ENCODE results near the gene TMEM232.
A peak's percentile ranks its signal among the peaks of the same experiment; 100 is the strongest.
"Not testable (repeated sequence)": the region's sequence is repeated elsewhere in the genome, so short reads cannot be mapped to it uniquely, and the experiment has no call there.

TMEM232 gene

DNA sequence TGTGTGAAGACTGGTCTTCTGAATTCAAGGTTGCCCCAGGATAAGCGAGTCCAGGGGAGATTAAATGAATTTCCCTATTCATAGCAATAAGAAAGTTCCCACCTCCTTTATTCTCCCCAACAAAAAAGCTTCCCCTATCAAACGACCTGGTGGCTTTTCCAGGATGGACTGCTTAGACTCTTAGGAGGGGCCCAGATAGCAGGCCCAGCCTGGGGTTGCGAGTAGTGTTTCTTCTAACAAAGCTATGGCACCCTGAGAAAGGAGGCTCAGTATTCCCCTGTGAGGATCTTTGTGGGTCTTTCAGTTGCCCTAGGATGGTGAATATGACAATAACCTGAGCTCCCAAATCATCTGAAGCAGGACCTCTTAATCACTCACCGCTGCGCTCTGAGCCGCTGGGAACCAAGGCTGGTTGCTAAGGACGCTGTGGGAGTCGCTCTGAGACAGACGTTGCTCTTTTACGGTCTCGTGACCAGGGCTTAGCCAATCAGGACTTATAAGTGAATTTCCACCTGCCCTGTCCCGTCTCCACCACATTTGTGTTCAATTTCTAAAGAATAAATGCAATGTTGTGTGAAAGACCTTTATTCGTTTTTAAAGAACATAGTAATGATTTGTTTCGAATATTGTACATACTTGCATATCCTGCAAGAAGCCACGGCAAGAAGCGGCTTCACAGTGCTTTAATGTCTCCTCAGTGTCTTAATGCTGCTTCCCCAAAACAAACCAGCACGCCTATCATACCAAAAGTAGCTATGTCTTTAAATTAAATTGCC lies at the start of gene TMEM232:
Gene TMEM232 (minus strand): TSS at position 423 of the 776 bp plus-strand sequence. CDS start 59,319 bp downstream, outside the sequence.
- peak; percentile 46 for DNase-seq

DNA sequence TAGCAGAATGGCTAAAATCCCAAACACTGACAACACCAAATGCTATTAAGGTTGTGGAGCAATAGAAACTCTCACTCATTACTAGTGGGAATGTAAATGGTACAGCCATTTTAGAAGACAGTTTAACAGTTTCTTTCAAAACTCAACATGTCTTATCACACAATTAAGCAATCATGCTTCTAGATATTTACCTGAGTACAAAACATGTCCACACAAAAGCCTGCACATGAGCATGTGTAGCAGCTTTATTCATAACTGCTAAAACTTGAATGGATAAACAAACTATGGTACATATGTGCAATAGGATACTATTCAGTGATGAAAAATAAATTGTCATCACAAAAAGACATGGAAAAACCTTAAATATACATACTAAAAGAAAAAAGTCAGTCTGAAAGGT lies 43.8 kb upstream of the TMEM232 start:
- no peak for DNase-seq

DNA sequence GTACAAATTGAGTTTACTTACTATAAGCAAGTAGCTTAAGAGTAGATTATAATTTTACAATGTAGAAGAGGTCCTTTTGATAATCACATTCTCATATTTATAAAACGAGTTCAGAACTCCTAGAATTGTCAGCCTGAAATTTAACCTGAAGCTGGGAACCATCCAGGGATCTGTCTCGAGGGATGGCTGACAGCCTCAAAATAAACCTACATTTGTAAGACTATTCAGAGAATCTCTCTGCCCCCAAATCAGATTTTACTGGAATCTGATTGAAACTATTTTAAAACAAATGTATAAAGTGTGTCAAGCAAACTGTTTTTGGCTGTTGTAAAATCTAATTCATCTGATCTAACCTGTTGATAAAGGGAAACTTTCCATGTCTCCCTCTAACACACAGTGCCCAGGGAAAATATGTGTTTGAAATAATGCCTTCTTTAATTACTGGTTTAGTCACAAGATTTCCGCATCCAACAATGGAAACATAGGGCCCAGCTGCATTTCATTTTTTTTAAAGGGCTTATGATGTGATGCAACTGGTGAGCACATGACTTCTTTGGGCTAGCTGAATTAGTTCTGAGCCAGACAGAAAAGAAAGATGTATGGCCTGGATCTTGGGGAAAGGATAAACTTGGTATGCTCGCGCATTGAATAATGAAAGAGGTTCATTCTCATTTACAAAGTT lies 42.7 kb upstream of the TMEM232 start:
- no peak for DNase-seq

DNA sequence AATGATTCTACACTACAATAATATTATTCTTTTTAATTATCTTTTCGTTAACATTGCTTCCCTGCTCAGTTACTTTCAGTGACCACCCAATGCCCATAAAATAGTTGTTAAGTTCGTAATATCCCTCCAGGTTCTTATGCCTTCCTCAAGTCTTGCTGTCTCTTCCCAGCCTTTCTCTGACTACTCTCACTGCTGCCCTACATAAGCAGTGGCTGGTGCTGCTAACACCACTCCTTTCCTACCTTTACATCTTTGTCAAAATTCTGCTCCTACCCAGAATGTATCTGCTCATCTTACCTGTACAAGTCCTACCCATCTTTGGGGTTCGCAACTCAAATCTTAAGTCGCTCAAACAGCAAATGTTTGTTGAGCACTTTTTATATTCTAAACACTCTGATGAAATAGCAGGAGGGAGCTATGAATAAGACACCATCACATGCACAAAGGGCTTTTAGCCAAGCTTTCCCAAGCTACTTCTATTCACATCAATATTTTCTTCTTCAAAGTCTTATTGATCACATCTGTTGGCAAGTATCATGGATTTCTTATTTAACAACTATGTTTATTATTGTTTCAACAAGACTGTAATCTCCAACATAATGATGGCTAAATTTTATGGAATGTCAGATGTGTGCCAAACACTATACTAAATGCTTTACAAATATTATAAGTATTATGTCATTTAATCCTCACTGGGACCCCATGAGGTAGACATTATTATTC lies 41.8 kb upstream of the TMEM232 start:
- no peak for DNase-seq

DNA sequence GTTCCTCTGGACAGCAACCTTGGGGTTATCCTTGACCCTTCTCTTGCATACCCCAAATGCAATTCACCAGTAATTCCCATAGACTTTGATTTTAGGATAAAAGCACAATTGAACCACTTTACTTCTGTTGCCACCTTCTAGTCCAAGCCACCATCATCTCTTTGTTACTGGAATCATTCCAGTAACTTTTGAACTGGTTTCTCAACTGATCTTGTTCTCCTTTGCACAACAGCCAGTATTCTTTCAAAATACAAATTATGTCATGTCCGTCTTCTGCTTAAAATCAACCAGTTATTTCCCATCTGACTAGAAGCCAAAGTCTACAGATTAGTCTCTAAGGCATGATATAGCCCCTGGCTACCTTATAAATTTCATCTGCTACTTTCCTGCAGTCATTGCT lies 33.7 kb upstream of the TMEM232 start:
- no peak for DNase-seq

DNA sequence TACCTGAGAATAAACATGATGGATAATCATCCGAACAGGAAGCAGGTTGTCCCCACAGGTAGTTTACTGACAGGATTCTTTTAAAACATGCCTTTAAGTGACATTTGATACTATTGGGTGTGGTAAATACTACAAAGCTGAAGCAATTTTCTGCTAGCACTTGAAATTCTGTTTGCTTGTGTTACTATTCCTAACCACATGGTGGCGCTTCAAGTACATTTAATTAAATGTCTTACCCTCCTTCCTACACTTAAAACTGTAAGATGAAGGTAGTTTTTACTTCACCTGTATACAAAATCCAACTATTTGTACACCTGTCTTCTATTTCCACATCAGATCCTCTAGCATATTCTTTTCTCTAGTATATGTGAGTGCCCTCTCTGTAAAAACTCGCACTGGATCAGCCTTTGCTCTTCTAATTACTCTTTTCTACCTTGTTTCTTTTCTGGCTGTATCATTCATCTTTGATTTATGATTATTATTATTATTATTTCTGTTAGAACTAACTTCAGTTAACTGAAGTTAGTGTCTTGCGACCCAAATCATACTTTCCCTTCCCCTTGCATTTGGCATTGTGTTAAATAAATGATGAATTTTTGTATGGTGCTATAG lies 30.8 kb upstream of the TMEM232 start:
- DNase-seq: no peak

DNA sequence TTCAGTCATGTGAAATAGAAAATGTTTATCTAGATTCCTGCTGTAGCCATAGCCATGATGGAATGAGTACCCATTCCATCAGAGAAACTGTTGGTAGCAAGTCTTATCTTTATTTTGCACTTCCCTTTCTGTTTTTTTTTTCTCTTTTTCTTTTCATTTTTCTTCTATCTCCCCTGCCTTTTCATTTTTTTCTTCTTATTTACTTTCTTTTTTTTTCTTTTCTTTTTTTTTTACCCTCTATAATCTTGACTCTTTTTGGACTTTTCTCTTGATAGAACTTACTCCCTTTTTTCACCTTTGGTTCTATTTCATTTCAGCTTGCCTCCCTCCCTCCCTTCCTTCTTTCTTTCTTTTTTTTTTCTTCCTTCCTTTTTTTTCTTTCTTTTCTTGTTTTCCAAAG lies 27.7 kb upstream of the TMEM232 start:
- DNase-seq: no peak

DNA sequence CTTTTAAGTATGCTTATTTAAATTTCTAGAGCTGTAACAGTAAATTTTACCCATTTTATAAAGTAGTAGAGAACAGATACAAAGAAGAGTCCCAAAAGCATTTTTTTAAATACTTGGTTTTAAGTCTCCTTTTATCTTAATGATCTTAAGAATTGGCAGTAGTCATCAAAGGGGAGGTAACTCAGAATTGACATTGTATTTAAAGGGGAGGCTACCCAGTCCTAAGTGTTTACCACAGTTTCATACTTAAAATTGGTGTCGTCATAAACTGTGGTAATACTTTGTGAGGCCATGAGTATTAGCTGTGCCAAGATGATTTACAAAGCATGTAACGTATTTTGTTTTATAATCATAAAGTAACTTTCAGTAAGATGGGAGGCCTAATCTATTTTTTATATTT lies 27.1 kb upstream of the TMEM232 start:
- no peak for DNase-seq

DNA sequence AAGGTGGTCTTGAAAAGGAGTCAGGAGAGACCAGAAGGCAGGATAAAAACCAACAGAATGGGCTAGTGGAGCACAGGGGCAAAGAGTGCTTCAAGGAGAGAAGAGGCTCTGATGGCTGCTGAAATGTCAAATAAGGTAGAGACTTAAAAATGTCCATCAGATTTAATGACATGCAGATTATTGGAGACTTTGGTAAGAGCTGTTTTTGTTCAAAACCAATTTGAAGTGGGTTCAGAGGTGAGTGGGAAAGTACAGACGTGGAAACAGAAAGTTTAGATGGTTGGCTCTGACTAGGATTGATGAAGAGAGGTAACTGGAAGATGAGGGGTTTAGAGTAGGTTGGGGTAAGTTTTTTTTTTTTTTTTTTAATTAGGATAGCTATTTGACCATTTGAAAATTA lies 26.5 kb upstream of the TMEM232 start:
- no peak for DNase-seq

DNA sequence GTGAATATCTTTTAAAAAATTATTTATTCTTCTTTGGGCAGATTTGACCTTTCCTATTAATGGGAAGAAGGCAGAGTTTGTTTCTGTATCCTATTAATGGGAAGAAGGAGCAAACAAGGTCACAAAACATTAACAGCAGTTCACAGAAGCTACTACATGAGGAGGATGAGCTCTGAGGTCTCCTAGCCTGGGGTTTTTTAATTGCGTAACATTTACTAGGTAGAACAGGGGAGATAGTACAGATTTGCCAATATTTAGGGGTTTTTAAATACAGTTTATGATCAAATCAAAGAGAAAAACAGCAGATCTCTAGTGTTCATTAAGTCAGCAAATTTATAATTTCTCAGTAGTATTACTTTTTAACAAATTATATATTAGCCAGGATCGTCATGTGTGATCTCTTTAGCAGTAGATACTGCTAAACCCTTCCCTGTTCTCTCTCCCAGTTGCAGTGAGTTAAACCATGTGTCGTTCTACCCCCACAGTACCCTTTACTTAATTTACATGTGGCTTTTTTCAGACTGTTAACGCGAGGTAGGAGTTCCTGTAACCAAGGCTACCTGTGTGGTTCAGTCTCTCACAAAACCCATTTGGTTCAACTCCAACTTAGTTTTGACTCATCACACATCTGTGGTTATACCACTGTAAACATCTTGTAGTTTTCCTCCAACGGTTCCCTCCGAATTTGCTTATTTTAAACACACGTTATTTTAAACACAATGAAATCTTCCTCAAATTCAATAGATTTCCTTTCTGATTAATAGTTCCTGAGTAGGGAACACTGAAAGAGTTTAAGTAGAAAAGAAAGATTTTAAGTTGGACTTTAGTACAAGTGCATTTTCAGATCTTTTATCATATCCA lies 25.7 kb upstream of the TMEM232 start:
- no peak for DNase-seq

DNA sequence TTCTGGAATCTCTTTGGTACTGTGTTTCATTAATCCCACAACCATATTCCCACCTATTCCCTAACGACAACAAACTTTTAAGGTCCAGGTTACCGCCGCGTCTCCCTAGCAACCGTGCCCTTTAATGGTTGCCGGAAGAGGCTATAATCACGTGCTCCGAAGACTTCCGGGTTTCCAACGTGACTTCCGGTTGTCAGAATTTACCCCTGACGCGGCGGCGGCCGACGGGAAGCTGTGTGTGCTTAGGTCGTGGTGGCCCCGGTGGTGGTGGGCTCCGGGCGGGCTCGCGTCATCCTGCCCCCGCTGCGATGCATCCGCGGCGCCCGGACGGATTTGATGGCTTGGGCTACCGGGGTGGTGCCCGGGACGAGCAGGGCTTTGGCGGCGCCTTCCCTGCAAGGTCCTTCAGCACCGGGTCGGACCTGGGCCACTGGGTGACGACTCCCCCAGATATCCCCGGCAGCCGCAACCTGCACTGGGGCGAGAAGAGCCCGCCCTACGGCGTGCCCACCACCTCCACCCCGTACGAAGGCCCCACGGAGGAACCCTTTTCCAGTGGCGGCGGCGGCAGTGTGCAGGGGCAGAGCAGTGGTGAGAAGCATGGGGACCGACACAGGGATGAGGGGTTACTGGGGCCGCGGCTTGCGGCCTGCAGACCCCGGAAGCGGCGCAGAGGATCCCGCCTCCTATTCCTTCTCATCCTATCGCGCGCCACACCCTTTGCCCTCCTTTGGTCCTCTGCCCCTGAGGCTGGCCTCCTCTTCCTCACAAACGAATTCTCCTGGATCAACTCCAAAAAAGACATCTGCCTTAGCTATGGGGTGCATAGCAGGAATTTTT lies 12.6 kb upstream of the TMEM232 start, which contains the start of gene SLC25A46:
Gene SLC25A46 (plus strand): TSS at position 196 of the 840 bp plus-strand sequence. CDS start 113 bp downstream, at position 309.
- peak; percentile 54 for DNase-seq

DNA sequence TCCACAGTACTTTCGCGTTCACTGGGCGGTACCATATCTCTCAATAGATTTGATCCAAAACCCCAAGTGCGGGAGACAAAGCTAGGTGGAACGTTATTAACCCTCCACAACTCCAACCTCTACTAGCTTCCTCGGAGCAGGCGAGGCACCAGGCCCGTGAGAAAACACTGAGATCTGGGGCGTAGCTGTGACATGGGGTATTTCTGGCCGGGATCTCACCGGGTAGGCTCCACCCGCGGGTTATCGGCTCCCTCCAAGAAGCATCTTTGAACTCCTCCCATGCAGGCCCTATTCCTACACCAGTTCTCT lies 12.0 kb upstream of the TMEM232 start:
- no peak for DNase-seq

DNA sequence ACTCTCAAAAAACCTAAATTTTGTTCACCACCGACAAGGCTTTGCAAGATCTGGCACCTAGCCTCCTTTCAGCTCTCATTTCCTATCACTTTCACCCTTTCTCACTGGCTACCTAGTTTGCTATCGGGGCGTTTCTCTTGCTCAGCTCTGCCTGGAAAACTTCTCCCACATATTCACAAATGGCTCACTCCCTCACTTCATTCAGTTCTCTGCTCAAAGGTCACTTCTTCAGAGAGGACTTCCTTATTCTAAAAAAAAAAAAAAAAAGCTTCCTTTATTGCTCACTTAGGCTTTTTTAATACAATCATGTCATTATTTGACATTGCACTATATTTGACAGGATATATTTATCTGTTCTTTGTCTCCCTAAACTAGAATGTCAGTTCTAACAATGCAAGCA lies 10.3 kb upstream of the TMEM232 start:
- no peak for DNase-seq

DNA sequence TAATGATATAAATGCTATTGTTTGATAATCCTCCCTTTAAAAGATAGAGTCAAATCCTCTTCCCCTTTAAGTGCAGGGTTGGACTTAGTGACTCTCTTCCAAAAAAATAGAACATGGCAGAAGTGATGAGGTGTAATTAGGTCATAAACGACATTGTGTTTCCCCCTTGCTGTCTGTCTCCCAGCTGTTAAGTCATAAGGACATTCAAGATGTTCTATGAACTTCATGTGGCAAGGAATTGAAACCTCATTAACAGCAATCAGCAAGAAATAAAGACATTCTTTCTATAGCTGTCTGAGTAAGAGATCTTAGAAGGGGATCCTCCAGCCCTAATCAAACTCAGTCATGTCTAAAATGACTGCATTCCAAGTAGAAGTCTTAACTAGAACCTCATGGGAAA lies 9.1 kb upstream of the TMEM232 start:
- no peak for DNase-seq

DNA sequence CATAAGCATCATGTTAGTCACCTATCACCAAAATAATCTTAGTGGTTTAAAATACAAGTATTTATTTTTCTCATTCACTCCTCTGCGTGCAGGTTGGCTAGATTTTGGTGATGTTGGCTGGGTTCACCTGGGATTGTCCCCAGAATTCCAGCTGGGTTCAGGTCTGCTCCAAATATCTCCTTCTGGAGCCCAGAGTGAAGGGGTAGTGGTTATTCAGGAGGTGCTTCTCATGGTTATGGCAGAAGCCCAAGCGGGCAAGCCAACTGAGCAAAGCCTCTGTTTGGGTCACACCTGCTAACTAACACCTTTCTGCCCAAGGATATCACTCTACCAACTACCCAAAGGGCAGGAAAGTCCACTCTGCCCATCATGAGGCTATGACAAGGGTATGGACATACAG lies 7.6 kb upstream of the TMEM232 start:
- no peak for DNase-seq

DNA sequence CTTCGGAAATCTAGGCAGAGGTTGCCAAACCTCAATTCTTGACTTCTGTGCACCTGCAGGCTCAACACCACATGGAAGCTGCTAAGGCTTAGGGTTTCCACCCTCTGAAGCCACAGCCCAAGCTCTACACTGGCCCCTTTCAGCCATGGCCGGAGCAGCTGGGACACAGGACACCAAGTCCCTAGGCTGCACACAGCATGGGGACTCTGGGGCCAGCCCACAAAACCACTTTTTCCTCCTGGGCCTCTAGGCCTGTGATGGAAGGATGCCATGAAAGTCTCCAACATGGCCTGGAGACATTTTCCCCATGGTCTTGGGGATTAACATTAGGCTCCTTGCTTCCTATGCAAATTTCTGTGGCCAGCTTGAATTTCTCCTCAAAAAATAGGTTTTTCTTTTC lies 5.0 kb upstream of the TMEM232 start:
- not testable (repeated sequence) for DNase-seq

DNA sequence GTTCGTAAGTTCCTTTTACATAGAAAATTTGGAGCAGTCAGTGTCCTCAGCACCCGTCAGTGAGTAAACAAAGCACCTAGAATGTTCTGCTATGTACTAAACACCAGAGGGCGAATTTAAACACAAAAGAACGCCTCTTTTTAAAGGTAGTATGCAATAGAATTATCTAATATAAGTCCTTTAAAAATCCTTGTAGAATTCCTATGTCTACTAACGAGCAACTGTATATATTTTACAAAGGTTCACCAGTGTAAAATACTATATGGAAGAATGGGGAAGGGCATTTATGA lies 499 bp upstream of the TMEM232 start:
- no peak for DNase-seq

DNA sequence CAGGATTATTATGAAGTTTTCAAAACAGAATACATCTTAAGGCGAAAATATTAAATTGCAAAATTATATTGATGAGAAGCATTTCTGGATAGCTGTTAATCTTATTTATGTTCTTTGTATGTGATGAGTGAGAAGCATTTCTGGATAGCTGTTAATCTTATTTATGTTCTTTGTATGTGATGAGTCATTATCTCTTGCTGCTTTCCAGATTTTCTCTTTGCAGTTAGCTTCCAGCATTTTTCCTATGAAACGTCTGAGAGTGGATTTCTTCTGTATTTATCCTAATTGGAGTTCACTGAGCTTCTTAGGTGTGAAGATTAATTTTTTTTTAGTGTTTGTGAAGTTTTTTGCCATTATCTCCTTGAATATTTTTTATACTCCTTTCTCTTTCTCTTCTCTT lies 8.2 kb downstream of the TMEM232 start:
- DNase-seq: no peak

DNA sequence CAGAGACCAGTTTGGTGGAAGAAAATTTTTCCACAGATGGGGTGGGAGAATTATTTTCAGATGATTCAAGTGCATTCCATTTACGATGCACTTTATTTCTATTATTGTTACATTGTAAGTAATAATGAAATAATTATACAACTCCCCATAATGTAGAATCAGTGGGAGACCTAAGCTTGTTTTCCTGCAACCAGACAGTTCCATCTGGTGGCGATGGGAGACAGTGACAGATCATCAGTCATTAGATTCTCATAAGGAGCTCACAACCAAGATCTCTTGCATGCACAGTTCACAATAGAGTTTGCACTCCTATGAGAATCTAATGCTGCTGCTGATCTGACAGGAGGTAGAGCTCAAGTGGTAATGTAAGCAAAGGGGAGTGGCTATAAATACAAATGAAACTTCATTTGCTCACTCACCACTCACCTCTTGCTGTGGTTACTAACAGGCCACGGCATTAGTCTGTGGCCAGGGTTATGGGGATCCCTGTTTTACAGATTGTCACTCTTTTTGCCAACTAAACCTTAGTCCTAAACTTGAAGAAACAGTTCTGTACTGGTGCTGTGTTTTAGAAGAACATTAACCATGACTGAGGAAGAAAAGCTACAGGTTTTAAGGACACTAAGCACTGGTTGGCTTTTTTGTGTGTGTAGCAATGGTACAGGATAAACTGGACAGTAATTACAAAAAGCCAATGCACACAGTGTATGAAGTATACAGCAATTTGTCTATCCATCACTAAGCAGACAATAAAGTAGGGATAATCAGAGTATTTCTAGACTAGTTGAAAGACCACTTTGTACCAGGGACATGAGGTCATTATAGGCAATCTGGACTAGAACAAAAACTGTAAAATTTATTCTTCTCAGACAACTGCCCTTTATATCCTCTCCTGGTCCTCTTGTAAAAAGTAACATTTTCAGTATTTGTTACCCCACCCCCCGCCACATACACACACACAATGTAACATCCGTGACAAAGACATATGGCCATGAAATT lies 9.9 kb downstream of the TMEM232 start:
- no peak for DNase-seq

DNA sequence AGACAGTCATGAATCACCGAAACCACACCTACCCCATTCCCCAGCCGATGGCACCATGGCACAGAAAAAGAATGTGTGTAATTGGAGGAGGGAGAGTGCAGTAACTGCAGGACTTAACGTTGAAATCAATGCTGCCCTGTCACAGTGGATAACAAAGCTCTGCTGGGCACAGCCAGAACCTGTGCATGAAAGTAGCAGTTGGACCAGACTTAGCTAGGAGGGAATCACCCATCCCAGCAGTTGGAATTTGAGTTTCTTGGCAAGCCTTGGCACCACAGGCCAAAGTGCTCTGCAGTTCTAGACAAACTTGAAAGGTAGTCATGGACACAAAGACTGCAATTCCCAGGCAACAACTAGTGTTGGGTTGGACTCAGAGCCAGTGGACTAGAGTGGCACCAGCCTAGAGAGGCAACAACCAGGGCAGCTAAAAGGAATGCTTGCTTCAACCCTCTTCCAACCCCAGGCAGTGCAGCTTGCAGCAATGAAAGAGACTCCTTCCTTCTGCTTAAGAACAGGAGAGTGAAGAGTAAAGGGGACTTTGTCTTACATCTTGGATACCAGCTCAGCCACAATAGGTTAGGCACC lies 19.1 kb downstream of the TMEM232 start:
- DNase-seq: no peak
